GM12873 (cell line): ENCODE data around the gene ZNF652.

Source experiments
- TF ChIP-seq, protein P1 (sequence below): IDR thresholded peaks from 2 replicates; pipeline ENCODE4 v1.5.1; 2012; ENCODE audit warnings: low read depth, mild to moderate bottlenecking, moderate library complexity, low read length, control low read depth; ENCODE audit not compliant: insufficient read depth; ENCODE audit errors: missing control alignments

The ZNF652 gene

DNA sequence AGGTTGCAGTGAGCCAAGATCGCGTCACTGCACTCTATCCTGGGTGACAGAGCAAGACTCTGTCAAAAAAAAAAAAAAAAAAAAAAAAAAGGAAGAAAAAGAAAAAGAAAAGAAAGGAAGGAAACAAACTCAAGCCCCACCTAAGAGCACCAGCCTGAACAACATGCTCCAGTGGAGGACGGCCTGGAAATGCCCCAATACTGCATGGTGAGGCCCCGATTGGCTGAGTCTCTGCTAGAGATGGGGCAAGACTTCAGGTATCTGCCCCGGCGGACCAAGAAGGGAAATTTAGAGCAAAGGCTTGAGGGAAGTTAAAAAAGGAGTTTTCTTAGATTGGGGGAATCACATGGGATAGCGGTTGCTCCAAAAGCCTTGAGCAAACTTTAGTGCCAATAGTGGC is 10.4 kb upstream of the ZNF652 start:
- TF ChIP-seq, protein P1, sequence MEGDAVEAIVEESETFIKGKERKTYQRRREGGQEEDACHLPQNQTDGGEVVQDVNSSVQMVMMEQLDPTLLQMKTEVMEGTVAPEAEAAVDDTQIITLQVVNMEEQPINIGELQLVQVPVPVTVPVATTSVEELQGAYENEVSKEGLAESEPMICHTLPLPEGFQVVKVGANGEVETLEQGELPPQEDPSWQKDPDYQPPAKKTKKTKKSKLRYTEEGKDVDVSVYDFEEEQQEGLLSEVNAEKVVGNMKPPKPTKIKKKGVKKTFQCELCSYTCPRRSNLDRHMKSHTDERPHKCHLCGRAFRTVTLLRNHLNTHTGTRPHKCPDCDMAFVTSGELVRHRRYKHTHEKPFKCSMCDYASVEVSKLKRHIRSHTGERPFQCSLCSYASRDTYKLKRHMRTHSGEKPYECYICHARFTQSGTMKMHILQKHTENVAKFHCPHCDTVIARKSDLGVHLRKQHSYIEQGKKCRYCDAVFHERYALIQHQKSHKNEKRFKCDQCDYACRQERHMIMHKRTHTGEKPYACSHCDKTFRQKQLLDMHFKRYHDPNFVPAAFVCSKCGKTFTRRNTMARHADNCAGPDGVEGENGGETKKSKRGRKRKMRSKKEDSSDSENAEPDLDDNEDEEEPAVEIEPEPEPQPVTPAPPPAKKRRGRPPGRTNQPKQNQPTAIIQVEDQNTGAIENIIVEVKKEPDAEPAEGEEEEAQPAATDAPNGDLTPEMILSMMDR: no peak

DNA sequence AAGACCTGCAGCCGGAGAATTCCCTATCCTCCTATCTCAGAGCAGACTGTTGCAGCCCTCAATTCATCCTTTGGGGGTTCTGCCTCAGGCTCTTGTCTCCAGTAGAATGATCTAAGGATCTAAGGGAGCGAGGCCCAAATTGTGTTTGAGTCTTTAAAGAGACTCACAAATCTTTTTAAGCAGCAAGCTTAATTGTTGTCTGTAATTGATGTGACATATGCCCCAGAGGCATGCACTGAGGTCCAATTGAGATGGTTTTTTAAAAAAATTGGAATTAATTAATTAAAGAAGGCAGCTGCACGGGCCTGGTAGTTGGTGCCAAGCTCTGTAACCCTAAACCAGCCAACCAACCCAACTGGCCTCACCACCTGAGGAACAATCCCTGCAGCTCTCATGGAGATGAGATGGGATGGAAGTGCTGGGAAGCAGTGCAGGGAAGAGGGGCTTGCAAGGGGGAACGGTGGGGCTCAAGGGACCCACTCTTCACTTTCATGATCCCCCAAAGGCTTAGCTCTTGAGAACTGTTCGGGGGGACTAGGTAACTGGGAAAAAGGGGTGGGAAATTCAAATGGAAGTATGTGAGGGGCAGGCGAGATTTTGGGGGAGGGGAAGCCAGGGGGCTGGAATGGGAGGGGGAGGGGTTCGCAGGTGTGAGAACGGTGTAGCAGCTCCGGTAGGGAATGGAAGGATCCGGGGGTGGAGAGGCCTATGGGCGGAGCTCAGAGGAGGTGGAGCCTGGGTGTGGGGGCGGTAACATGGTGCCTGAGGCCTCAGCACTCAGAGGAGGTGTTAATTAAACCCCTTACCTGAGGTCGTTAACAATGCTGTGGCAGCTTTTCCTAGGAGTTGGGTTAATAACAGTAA is 9.2 kb upstream of the ZNF652 start:
- TF ChIP-seq, protein P1: no peak

GRCh38 chr17:49369760-49370159 is 7.7 kb upstream of the ZNF652 start:
- TF ChIP-seq, protein P1: no peak

GRCh38 chr17:49369089-49369488 is 7.0 kb upstream of the ZNF652 start:
- TF ChIP-seq, protein P1: no peak

GRCh38 chr17:49365667-49366066 is 3.6 kb upstream of the ZNF652 start:
- TF ChIP-seq, protein P1: peak; percentile 26

GRCh38 chr17:49364119-49364518 is 2.1 kb upstream of the ZNF652 start:
- TF ChIP-seq, protein P1: no peak

- TF ChIP-seq, protein P1: no peak
Observed at GRCh38 chr17:49363251-49363650, 1.2 kb upstream of the ZNF652 start.
